GM12891 (cell line): ENCODE results near the gene FBXL13.

Source experiments
- POLR2A ChIP-seq: IDR thresholded peaks from 2 replicates; pipeline ENCODE4 v1.6.1; 2011; ENCODE audit warnings: low read depth, low read length, control low read depth
- POLR2AphosphoS5 ChIP-seq: IDR thresholded peaks from 2 replicates; pipeline ENCODE4 v1.6.1; 2011; ENCODE audit warnings: low read depth, low read length, control low read depth
- POU2F2 ChIP-seq: IDR thresholded peaks from 2 replicates; pipeline ENCODE4 v1.6.1; 2011; ENCODE audit warnings: low read depth, mild to moderate bottlenecking, control low read depth, low read length, moderate library complexity
- SPI1 ChIP-seq: IDR thresholded peaks from 2 replicates; pipeline ENCODE4 v1.6.1; 2011; ENCODE audit warnings: low read depth, low read length, control low read depth
- TAF1 ChIP-seq: IDR thresholded peaks from 2 replicates; pipeline ENCODE4 v1.6.1; 2011; ENCODE audit warnings: low read depth, low read length, control low read depth

GRCh38 chr7:102830197-102830596, 244.4 kb downstream of the FBXL13 start:
- TF ChIP-seq POLR2A (no peak), POLR2AphosphoS5 (no peak), TAF1 (no peak), POU2F2 (no peak), SPI1 (no peak)
